Measurements from ENCODE around the gene WDR7. TPM values are rescaled to one million over a fixed set of nuclear protein-coding genes. Genes with fewer than 3 reads are reported as not detected.

The WDR7 gene
- total and polyA plus RNA-seq, 9 of the 15 experiments (the other 6 are each of a cell fraction or from before 2014, with no cell fraction given): 1.4 to 9.4 (median 5.3) TPM

DNA sequence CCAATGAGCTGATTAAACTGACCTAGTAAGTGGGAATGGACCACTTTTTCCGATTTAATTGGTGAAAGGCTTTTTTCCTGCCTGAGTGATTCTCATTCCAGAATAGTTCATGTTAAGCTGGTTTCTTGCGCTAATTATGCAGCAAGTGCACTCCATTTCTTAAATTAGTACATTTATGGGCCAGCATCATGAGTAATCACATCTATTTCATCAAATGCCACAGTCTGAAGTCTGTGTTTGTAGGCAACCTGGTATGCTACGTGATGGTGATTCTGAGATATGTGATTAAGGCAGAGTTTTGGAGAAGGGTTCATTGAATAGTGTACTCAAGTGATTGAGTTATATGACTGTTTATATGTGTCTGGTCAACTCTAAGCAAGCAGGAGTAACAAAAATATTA lies 367.7 kb downstream of the WDR7 start:
- CTCF ChIA-PET (ENCODE audit: low intra/inter-chr PET ratio): no interaction called here
- FAIRE-seq: no peak
- BruUV-seq (replicated peaks): no TSS peak

More for the DNA sequence above, 367.7 kb downstream of the WDR7 start:
- Histone ChIP-seq H3K36me3 (ENCODE audit: control insufficient read depth, insufficient read depth, low read length) (no peaks in the 10 kb centered on the region), H3K79me2 (ENCODE audit: control insufficient read depth, insufficient read depth, low read length) (no peaks in the 10 kb centered on the region), H2AFZ (ENCODE audit: low read depth, low read length) (no peak overlapping the region), H3K4me2 (ENCODE audit: insufficient read depth, low read length) (no peak overlapping the region), H3K9me3 (replicated peaks; ENCODE audit: control insufficient read depth, insufficient read depth, low read depth, low read length) (no peaks in the 10 kb centered on the region), H3K9ac (ENCODE audit: insufficient read depth in 1 of 2, low read depth in 2 of 2, low read length in 2 of 2) (no peak overlapping the region), H3K27ac (ENCODE audit: extremely low read depth, low read depth, low read length) (no peak overlapping the region), H3K9me1 (ENCODE audit: control insufficient read depth, insufficient read depth, low read length) (no peaks in the 10 kb centered on the region), H3K4me3 (no peak overlapping the region), H3K27me3 (ENCODE audit: control insufficient read depth in 2 of 2, insufficient read depth in 2 of 2, low read length in 2 of 2) (no peaks in the 10 kb centered on the region), H4K20me1 (replicated peaks; ENCODE audit: control insufficient read depth, insufficient read depth, low read length) (no peaks in the 10 kb centered on the region; the same call in 1 of the 2 replicates), H3K4me1 (replicated peaks in 1 of 2; ENCODE audit: control insufficient read depth in 2 of 2, insufficient read depth in 2 of 2, low read length in 2 of 2) (no peaks in the 10 kb centered on the region)
- intact Hi-C loops (cut with micrococcal nuclease) (no loop called here), in situ Hi-C loops (cut with MboI) (no loop called here)
- ATAC-seq: no peak
- POLR2A ChIA-PET: no interaction called here
- TF ChIP-seq, protein P1, sequence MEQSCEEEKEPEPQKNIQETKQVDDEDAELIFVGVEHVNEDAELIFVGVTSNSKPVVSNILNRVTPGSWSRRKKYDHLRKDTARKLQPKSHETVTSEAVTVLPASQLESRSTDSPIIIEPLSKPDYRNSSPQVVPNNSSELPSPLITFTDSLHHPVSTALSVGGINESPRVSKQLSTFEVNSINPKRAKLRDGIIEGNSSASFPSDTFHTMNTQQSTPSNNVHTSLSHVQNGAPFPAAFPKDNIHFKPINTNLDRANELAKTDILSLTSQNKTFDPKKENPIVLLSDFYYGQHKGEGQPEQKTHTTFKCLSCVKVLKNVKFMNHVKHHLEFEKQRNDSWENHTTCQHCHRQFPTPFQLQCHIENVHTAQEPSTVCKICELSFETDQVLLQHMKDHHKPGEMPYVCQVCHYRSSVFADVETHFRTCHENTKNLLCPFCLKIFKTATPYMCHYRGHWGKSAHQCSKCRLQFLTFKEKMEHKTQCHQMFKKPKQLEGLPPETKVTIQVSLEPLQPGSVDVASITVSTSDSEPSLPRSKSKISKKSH (CRISPR knock-in tag; IDR thresholded peaks at IDR 0.05): no peak
- TF ChIP-seq NFYB (IDR thresholded peaks at IDR 0.05; ENCODE audit: extremely low read depth, insufficient read length) (no peak), SMAD4 (CRISPR knock-in tag; conservative IDR thresholded peaks at IDR 0.05) (no peak), DDX20 (tag; IDR thresholded peaks at IDR 0.05; ENCODE audit: low read depth) (no peak), POLR3A (IDR thresholded peaks at IDR 0.05; ENCODE audit: borderline replicate concordance, extremely low read depth, insufficient read depth, insufficient read length) (no peak), HCFC1 (IDR thresholded peaks at IDR 0.05; ENCODE audit: low read depth, low read length) (no peak), ZNF644 (tag; IDR thresholded peaks at IDR 0.05; ENCODE audit: low read depth) (no peak), EZH2 (IDR thresholded peaks at IDR 0.05; ENCODE audit: borderline replicate concordance, low read depth, low read length) (no peak)
- TF ChIP-seq, protein P2, sequence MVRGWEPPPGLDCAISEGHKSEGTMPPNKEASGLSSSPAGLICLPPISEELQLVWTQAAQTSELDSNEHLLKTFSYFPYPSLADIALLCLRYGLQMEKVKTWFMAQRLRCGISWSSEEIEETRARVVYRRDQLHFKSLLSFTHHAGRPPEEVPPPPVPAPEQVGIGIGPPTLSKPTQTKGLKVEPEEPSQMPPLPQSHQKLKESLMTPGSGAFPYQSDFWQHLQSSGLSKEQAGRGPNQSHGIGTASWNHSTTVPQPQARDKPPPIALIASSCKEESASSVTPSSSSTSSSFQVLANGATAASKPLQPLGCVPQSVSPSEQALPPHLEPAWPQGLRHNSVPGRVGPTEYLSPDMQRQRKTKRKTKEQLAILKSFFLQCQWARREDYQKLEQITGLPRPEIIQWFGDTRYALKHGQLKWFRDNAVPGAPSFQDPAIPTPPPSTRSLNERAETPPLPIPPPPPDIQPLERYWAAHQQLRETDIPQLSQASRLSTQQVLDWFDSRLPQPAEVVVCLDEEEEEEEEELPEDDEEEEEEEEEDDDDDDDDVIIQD (CRISPR knock-in tag; IDR thresholded peaks at IDR 0.05): no peak
- 21% methylated on average over 3 of the region's 3 CpGs for WGBS (ENCODE audit: insufficient coverage, low coverage, missing lambda C conversion rate)
- DNase-seq (ENCODE audit: extremely low read depth in 1 of 4, low spot score in 3 of 4): no peak

All from K562 (cell line).